Measurements from ENCODE around the gene LRRFIP1.

The LRRFIP1 gene

GRCh38 chr2:237639052-237639835 is 11.9 kb downstream of the LRRFIP1 start:
- DNase-seq (ENCODE audit: low read depth in 2 of 2) = no peak

- DNase-seq (ENCODE audit: low read depth in 2 of 2) = no peak
Measured at GRCh38 chr2:237639836-237640220, 12.4 kb downstream of the LRRFIP1 start.

DNA sequence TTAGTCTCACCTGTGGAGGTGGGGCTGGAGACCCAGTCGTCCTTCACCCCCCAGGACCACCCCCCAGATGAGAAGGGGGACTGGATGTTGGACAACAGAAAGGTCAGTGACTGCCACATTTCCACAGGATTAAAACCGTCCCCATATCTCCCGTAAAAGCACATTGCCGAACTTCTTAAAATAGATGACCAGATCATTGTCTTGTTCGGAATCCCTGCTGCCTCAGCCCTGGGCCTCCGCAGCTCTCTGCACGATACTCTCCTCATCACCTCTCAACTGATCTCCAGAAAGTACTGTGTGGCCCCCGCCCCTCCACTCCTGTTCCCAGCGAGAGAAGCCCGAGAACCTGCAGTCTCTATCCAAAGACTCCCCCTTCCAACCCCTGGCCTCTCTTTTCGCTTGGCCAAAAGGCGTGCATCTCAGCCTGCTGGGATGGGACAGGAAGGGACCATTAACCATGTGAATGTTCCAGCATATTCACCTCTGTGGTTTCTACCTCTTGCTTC is 13.2 kb downstream of the LRRFIP1 start:
- no peak for DNase-seq (ENCODE audit: low read depth in 2 of 2)

DNA sequence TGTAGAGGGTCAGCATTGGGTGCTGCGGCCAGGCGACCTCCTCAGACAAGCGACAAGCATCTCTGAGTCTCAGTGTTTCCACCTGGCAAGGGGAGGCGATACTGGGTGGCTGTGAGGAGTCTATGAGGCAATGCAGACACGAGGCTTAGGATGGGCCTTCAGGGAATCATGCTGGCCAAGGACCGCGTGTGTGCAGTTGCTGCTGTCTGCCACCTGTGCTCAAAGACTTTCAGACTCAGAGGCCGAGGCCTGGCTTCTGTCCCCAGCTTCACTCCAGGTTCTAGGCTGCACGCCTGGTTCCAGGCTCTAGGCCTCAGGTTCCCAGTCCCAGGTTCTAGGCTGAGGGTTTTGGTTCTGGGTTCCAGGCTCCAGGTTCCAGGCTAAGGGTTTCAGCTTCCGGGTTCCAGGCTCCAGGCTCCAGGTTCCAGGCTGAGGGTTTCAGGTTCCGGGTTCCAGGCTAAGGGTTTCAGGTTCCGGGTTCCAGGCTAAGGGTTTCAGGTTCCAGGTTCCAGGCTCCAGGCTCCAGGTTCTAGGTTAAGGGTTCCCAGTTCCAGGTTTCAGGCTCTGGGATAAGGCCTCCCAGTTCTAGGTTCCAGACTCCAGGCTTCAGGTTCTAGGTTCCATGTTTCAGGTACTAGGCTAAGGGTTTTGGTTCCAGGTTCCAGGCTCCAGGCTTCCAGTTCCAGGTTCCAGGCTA is 14.8 kb downstream of the LRRFIP1 start:
- no peak for DNase-seq (ENCODE audit: low read depth in 2 of 2)

GRCh38 chr2:237643066-237643465 is 15.7 kb downstream of the LRRFIP1 start:
- no peak for DNase-seq (ENCODE audit: low read depth in 2 of 2)

DNA sequence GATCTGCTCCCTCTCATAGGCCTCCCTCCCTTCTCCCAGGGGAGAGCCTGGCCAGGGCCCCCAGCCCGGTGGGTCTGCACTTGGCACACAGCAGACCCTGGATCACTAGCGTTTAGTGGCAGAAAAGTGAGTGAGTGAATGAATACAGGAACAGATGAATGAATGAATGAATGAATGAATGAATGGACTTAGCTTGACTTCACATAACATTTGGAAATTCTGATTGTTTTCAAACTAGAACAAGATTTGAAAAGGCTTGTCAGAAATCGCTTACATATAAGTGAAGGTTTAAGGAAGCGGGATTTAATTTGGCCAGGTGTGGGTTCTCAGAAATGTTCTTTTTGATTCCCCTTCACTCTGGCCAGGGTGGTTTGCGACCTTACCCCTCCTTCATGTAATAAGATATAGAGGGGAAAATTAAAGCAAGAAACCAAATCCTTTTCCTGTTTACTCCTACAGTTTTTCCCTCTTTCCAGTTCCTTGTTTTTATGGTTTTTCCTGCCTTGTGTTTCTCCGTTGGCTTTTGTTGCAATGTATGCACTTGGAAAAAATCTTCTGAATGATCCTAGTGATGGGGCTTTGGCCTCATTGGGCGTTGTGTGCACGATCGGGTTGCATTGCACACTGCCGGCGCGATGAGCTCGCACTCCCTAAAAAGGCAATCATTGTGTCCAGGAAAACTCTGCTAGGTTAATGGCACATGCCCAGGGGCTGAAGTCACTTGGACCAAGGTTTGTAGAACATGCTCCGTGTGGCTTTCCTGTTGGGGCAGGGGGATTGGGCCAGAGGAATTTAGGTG is 16.4 kb downstream of the LRRFIP1 start:
- DNase-seq (ENCODE audit: low read depth in 2 of 2) = no peak

- DNase-seq (ENCODE audit: low read depth in 2 of 2) = no peak
Measured at GRCh38 chr2:237644381-237644703, 17.0 kb downstream of the LRRFIP1 start.

DNA sequence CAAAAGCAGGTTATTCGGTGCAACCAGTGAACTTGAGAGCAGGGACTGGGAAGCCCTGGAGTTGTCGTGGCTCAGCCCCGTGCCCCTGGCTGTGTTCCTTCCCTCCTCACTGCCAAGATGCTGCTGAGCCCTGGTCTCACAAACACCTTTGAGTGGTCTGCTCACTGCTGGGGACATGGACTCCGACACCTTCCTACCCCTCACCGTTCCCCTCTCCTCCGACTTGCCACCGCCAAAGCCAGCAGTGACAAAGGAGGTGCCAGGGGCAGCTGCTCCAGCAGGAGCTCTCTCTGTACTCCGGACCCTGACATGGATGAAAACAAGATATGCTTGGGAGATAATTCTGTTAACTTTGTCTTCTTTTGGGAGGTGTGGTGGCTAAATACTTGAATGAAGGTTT is 17.9 kb downstream of the LRRFIP1 start:
- DNase-seq (ENCODE audit: low read depth in 2 of 2) = no peak

GRCh38 chr2:237647176-237648015 is 20.0 kb downstream of the LRRFIP1 start:
- DNase-seq (ENCODE audit: low read depth in 2 of 2) = no peak

DNA sequence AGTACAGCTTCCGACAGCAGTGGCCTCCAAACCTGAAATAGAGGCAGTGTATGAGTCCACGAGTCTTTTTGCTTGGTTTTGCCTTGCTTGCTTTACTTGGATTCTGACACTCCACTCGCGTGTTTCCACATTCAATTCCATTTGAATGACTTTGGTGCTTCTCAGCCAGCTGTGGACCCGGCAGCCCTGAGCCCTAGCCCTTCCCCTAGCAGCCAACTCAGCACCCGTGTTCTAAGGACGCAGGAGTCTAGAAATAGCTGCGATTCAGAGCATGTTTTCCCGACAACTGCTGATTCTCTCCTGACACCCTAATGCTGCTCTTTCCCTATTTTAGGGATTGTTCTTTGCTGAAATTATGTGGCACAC is 20.6 kb downstream of the LRRFIP1 start:
- DNase-seq (ENCODE audit: low read depth in 2 of 2) = no peak

DNA sequence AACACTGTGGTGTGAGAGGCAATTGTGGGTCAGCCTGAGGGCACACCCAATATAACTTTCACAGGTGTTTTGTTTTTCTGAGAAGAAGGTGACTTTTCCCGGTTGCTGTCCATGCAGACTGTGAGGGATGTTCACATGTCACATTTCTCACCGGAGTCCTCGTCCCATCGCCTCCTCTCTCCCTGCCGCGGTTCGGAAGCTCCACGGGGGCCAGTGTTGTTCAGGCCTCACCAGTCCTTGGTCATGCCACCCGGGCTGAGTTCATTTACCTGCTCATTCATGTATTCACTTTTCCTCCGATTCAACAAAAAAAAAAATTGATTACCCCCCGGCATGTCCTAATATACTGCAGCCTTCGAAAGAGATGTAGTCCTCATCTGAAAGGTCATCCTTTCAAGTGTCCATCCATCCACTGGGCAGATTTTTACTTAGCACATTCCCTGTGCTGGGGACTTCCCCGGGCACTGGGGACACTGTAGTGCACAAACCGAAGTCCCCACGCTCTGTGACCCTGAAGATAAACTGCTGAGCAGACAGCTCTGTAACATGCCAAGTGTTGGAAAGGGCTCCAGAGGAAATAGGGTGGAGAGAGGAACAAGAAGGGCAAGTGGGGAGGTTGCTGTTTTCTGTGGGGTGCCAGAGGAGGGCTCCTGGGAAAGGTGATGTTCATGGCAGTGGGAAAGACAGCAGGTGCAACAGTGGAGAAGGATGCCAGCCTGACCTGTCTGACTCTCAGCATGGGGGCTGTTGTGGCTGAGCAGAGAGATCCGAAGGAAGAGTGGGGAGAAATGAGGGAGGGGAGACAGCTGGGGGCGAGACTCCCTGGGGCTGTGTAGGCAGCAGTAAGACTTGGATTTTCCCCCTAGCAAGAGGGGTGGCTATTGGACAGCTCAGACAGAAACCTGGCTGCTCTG is 22.4 kb downstream of the LRRFIP1 start:
- DNase-seq (ENCODE audit: low read depth in 2 of 2) = no peak

DNA sequence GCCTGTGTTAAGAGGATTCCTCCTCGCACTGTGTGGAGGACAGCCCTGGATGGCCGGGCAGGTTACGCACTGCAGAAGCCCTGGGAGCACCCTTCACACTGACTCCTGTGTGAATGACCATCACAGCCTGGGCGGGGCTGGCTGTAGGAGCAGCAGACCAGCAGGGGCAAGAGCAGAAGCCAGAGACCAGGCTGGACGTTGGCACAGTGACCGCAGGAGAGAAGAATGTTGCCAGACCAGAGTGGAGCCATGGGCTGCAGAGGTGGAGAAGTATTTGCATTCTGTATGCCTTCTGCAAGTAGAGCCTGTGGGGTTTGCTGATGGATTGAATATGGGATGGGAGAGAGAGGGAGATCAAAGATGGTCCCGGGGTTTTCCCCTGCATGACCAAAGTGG is 23.1 kb downstream of the LRRFIP1 start:
- DNase-seq (ENCODE audit: low read depth in 2 of 2) = no peak

DNA sequence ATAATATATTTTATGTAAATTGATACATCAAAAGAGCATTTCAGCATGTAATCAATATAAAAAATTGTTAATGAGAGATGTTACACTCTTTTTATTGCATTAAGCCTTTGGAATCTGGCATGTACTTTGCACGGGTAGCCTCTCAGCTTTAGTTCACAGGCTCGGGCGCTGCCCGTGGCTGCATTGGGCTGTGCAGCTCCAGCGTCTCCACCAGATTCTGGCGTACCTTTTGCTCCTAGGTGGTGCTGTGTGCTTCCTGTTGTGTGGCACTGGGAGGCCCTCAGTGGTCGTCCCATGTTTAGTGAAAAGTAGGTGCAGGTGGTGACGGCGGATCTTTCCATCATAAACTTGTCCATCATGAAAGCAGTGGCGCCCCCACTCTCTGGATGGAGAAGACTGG is 24.4 kb downstream of the LRRFIP1 start:
- no peak for DNase-seq (ENCODE audit: low read depth in 2 of 2)

- DNase-seq (ENCODE audit: low read depth in 2 of 2) = no peak
Measured at GRCh38 chr2:237652181-237652580, 24.8 kb downstream of the LRRFIP1 start.

DNA sequence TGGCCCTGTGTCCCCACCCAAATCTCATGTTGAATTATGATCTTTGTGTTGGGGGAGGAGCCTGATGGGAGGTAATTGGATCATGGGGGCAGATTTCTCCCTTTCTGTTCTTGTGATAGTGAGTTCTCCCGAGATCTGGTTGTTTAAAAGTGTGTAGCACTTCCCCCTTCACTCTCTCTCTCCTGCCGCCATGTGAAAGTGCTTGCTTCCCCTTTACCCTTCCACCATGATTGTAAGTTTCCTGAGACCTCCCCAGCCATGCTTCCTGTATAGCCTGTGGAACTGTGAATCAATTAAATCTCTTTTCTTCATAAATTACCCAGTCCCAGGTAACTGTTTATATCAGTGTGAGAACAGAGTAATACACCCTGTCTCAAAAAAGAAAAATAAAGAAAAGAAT is 25.5 kb downstream of the LRRFIP1 start:
- DNase-seq (ENCODE audit: low read depth in 2 of 2) = no peak

DNA sequence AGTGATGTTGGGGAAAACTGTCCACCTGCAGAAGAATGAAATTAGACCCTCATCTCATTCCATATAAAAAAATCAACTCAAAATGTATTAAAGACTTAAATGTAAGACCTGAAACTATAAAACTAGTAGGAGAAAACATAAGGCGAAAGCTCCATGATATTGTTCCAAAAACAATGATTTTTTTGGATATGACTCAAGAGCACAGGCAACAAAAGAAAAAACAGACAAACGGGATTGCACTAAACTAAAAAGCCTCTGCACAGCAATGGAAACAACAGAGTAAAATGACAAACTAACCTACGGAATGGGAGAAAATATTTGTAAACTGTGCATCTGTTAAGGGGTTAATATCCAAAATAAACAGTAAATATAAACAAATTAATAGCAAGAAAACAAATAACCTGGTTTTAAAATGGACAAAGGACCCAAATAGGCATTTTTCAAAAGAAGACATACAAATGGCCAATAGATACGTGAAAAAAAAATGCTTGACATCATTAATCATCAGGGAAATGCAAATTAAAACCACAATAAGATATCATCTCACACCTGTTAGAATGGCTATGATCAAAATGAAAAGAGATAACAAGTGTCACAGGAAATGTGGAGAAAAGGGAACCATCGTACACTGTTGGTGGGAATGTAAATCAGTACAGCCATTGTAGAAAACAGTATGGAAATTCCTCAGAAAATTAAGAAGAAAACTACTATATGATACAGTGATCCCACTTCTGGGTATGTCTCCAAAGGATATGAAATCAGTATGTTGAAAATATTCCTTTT is 26.6 kb downstream of the LRRFIP1 start:
- DNase-seq (ENCODE audit: low read depth in 2 of 2) = no peak

DNA sequence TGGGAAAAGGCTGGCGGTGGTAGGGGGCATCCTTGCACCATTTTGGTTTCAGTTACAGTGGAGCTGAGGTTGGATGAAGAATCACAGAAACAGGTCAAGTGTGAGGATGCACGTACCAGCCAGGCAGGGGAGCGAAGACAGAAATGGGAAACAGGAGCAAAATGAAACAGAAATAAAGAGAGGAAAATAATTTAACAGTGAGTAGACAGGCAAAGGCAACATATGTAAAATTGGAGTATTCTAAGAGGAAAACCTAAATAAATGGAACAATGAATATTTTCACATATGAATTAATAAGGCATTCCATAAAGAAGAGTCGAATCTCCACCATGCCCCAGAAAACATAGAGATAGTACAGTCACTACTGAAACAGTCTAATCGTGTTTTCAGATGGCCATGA is 29.7 kb downstream of the LRRFIP1 start:
- no peak for DNase-seq (ENCODE audit: low read depth in 2 of 2)

- no peak for DNase-seq (ENCODE audit: low read depth in 2 of 2)
Measured at GRCh38 chr2:237660381-237660900, 33.1 kb downstream of the LRRFIP1 start.

- no peak for DNase-seq (ENCODE audit: low read depth in 2 of 2)
Measured at GRCh38 chr2:237661270-237661669, 33.9 kb downstream of the LRRFIP1 start.
